Measurements from ENCODE around the gene KCTD14.
A peak's percentile ranks its signal among the peaks of the same experiment; 100 is the strongest.
"Not testable (repeated sequence)": the region's sequence is repeated elsewhere in the genome, so short reads cannot be mapped to it uniquely, and the experiment has no call there.

The KCTD14 gene

GRCh38 chr11:78059749-78060328, 36.8 kb upstream of the KCTD14 start:
- H3K9me3 Mint-ChIP-seq; H3K4me1 Mint-ChIP-seq (ENCODE audit: low read depth); H3K36me3 Mint-ChIP-seq (ENCODE audit: low read depth); H3K27ac Mint-ChIP-seq; H3K27me3 Mint-ChIP-seq (ENCODE audit: low read depth); H3K4me3 Mint-ChIP-seq; DNase-seq (ENCODE audit: low spot score): not testable (repeated sequence)

GRCh38 chr11:78057462-78058055, 34.5 kb upstream of the KCTD14 start:
- Mint-ChIP-seq H3K27me3 (ENCODE audit: low read depth) (no peaks in the 10 kb centered on the region), H3K4me3 (no peak overlapping the region), H3K4me1 (ENCODE audit: low read depth) (no peaks in the 10 kb centered on the region), H3K9me3 (no peaks in the 10 kb centered on the region), H3K27ac (no peak overlapping the region), H3K36me3 (ENCODE audit: low read depth) (no peaks in the 10 kb centered on the region)
- DNase-seq (ENCODE audit: low spot score): no peak

GRCh38 chr11:78056093-78056492, 33.0 kb upstream of the KCTD14 start:
- H3K36me3 Mint-ChIP-seq (ENCODE audit: low read depth): no peaks in the 10 kb centered on the region
- no peak overlapping the region for H3K4me3 Mint-ChIP-seq
- no peaks in the 10 kb centered on the region for H3K9me3 Mint-ChIP-seq
- H3K27ac Mint-ChIP-seq: no peak overlapping the region
- no peaks in the 10 kb centered on the region for H3K27me3 Mint-ChIP-seq (ENCODE audit: low read depth)
- DNase-seq (ENCODE audit: low spot score): no peak
- peaks cover 3% of the 10 kb centered on the region for H3K4me1 Mint-ChIP-seq (ENCODE audit: low read depth)

- peaks cover 9% of the 10 kb centered on the region for H3K4me1 Mint-ChIP-seq (ENCODE audit: low read depth)
- H3K4me3 Mint-ChIP-seq: no peak overlapping the region
- DNase-seq (ENCODE audit: low spot score): no peak
These were observed 31.9 kb upstream of the KCTD14 start for GRCh38 chr11:78054971-78055370.

GRCh38 chr11:78050964-78051831, 28.1 kb upstream of the KCTD14 start:
- Mint-ChIP-seq H3K27ac (no peak overlapping the region), H3K27me3 (ENCODE audit: low read depth) (no peaks in the 10 kb centered on the region)

More at GRCh38 chr11:78054971-78055370, 31.9 kb upstream of the KCTD14 start:
- no peaks in the 10 kb centered on the region for H3K36me3 Mint-ChIP-seq (ENCODE audit: low read depth)
- H3K27me3 Mint-ChIP-seq (ENCODE audit: low read depth): no peaks in the 10 kb centered on the region
- H3K9me3 Mint-ChIP-seq: no peaks in the 10 kb centered on the region
- no peak overlapping the region for H3K27ac Mint-ChIP-seq

GRCh38 chr11:78049348-78049747, 26.3 kb upstream of the KCTD14 start:
- no peaks in the 10 kb centered on the region for H3K9me3 Mint-ChIP-seq
- H3K4me1 Mint-ChIP-seq (ENCODE audit: low read depth): peaks cover 18% of the 10 kb centered on the region
- H3K27me3 Mint-ChIP-seq (ENCODE audit: low read depth): no peaks in the 10 kb centered on the region
- DNase-seq (ENCODE audit: low spot score): no peak
- H3K4me3 Mint-ChIP-seq: no peak overlapping the region
- no peak overlapping the region for H3K27ac Mint-ChIP-seq
- no peaks in the 10 kb centered on the region for H3K36me3 Mint-ChIP-seq (ENCODE audit: low read depth)

More at GRCh38 chr11:78050964-78051831, 28.1 kb upstream of the KCTD14 start:
- H3K36me3 Mint-ChIP-seq (ENCODE audit: low read depth): no peaks in the 10 kb centered on the region
- no peaks in the 10 kb centered on the region for H3K9me3 Mint-ChIP-seq
- no peak for DNase-seq (ENCODE audit: low spot score)
- no peak overlapping the region for H3K4me3 Mint-ChIP-seq
- H3K4me1 Mint-ChIP-seq (ENCODE audit: low read depth): peaks cover 12% of the 10 kb centered on the region

- Mint-ChIP-seq H3K27me3 (ENCODE audit: low read depth) (no peaks in the 10 kb centered on the region), H3K27ac (no peak overlapping the region), H3K4me3 (no peak overlapping the region), H3K9me3 (no peaks in the 10 kb centered on the region), H3K36me3 (ENCODE audit: low read depth) (no peaks in the 10 kb centered on the region), H3K4me1 (ENCODE audit: low read depth) (peaks cover 18% of the 10 kb centered on the region)
- no peak for DNase-seq (ENCODE audit: low spot score)
These were observed 25.5 kb upstream of the KCTD14 start for GRCh38 chr11:78048561-78048960.

- no peaks in the 10 kb centered on the region for H3K9me3 Mint-ChIP-seq
- no peaks in the 10 kb centered on the region for H3K36me3 Mint-ChIP-seq (ENCODE audit: low read depth)
- H3K4me1 Mint-ChIP-seq (ENCODE audit: low read depth): peaks cover 18% of the 10 kb centered on the region
- DNase-seq (ENCODE audit: low spot score): no peak
- H3K27ac Mint-ChIP-seq: no peak overlapping the region
- H3K4me3 Mint-ChIP-seq: no peak overlapping the region
- no peaks in the 10 kb centered on the region for H3K27me3 Mint-ChIP-seq (ENCODE audit: low read depth)
These were observed 23.4 kb upstream of the KCTD14 start for GRCh38 chr11:78046486-78046854.

- Mint-ChIP-seq H3K4me3 (peak overlapping the region; percentile 63), H3K9me3 (no peaks in the 10 kb centered on the region), H3K4me1 (ENCODE audit: low read depth) (peaks cover 14% of the 10 kb centered on the region), H3K27ac (no peak overlapping the region), H3K27me3 (ENCODE audit: low read depth) (no peaks in the 10 kb centered on the region), H3K36me3 (ENCODE audit: low read depth) (no peaks in the 10 kb centered on the region)
- peak; percentile 61 for DNase-seq (ENCODE audit: low spot score)
These were observed 22.9 kb upstream of the KCTD14 start for GRCh38 chr11:78045851-78046485.

- Mint-ChIP-seq H3K27ac (no peak overlapping the region), H3K36me3 (ENCODE audit: low read depth) (no peaks in the 10 kb centered on the region), H3K4me3 (no peak overlapping the region), H3K27me3 (ENCODE audit: low read depth) (no peaks in the 10 kb centered on the region), H3K9me3 (no peaks in the 10 kb centered on the region), H3K4me1 (ENCODE audit: low read depth) (peaks cover 16% of the 10 kb centered on the region)
- DNase-seq (ENCODE audit: low spot score): no peak
These were observed 21.6 kb upstream of the KCTD14 start for GRCh38 chr11:78044706-78045105.

GRCh38 chr11:78041843-78042440, 18.9 kb upstream of the KCTD14 start:
- Mint-ChIP-seq H3K4me1 (ENCODE audit: low read depth) (peaks cover 18% of the 10 kb centered on the region), H3K27me3 (ENCODE audit: low read depth) (no peaks in the 10 kb centered on the region), H3K4me3 (no peak overlapping the region), H3K36me3 (ENCODE audit: low read depth) (no peaks in the 10 kb centered on the region), H3K27ac (no peak overlapping the region), H3K9me3 (no peaks in the 10 kb centered on the region)
- no peak for DNase-seq (ENCODE audit: low spot score)

- H3K36me3 Mint-ChIP-seq (ENCODE audit: low read depth); H3K4me3 Mint-ChIP-seq; H3K9me3 Mint-ChIP-seq; H3K27me3 Mint-ChIP-seq (ENCODE audit: low read depth); DNase-seq (ENCODE audit: low spot score); H3K27ac Mint-ChIP-seq: not testable (repeated sequence)
- H3K4me1 Mint-ChIP-seq (ENCODE audit: low read depth): peaks cover 17% of the 10 kb centered on the region
These were observed 18.3 kb upstream of the KCTD14 start for GRCh38 chr11:78041380-78041719.

- no peak for DNase-seq (ENCODE audit: low spot score)
- Mint-ChIP-seq H3K27ac (no peak overlapping the region), H3K36me3 (ENCODE audit: low read depth) (no peaks in the 10 kb centered on the region), H3K4me3 (no peak overlapping the region), H3K4me1 (ENCODE audit: low read depth) (peaks cover 12% of the 10 kb centered on the region), H3K9me3 (no peaks in the 10 kb centered on the region), H3K27me3 (ENCODE audit: low read depth) (no peaks in the 10 kb centered on the region)
These were observed 17.8 kb upstream of the KCTD14 start for GRCh38 chr11:78040691-78041379.

Measured in T-helper 2 cell treated with Interferon-gamma antibody and Interleukin-4, amounts not matched to agents 5 μg/mL and 100 μg/mL, for 36 hours (primary cell).